Smooth muscle cell (in vitro differentiated cells): ENCODE data around the gene SLAMF1. TPM values are rescaled to one million over a fixed set of nuclear protein-coding genes. Genes with fewer than 3 reads are reported as not detected.

Experiments
- DNase-seq: peaks from one replicate; lab custom pipeline; 2025; ENCODE audit not compliant: unreplicated experiment; lab: John Stamatoyannopoulos, UW
- H2AFZ ChIP-seq: fragments of 200-600 bp; sonication (generic); 2 replicates; pipeline ENCODE4 v1.6.0; 2016; ENCODE audit warnings: antibody characterized with exemption, low read depth, mild to moderate bottlenecking
- H3F3A ChIP-seq: fragments of 200-600 bp; sonication (generic); 2 replicates; pipeline ENCODE4 v1.6.0; 2017; ENCODE audit warnings: antibody characterized with exemption, low read depth
- H3K27ac ChIP-seq: fragments of 200-600 bp; sonication (generic); 2 replicates; pipeline ENCODE4 v1.5.1; 2016; ENCODE audit warnings: low read depth, mild to moderate bottlenecking
- H3K27me3 ChIP-seq: fragments of 200-600 bp; sonication (generic); 2 replicates; pipeline ENCODE4 v1.6.1; 2016; ENCODE audit warnings: low read depth, mild to moderate bottlenecking
- H3K36me3 ChIP-seq: fragments of 200-600 bp; sonication (generic); 2 replicates; pipeline ENCODE4 v1.5.1; 2016; ENCODE audit warnings: low read depth
- H3K4me1 ChIP-seq: fragments of 200-600 bp; sonication (generic); 2 replicates; pipeline ENCODE4 v1.5.1; 2016; ENCODE audit warnings: low read depth
- H3K4me2 ChIP-seq: fragments of 200-600 bp; sonication (generic); 2 replicates; pipeline ENCODE4 v1.6.0; 2016; ENCODE audit warnings: mild to moderate bottlenecking
- H3K4me3 ChIP-seq: fragments of 200-600 bp; sonication (generic); 2 replicates; pipeline ENCODE4 v1.5.1; 2016; ENCODE audit warnings: mild to moderate bottlenecking
- H3K79me2 ChIP-seq: fragments of 200-600 bp; sonication (generic); 2 replicates; pipeline ENCODE4 v1.6.0; 2016; ENCODE audit warnings: low read depth, mild to moderate bottlenecking
- H3K9ac ChIP-seq: fragments of 200-600 bp; sonication (generic); 2 replicates; pipeline ENCODE4 v1.6.0; 2016; ENCODE audit warnings: low read depth
- H3K9me3 ChIP-seq: fragments of 200-600 bp; sonication (generic); replicated peaks from 2 replicates; pipeline ENCODE4 v1.5.1; 2016; ENCODE audit warnings: low read depth
- H4K20me1 ChIP-seq: fragments of 200-600 bp; sonication (generic); 2 replicates; pipeline ENCODE4 v1.6.0; 2016; ENCODE audit warnings: low read depth
- CTCF ChIP-seq: fragments of 200-600 bp; sonication (generic); IDR thresholded peaks from 2 replicates; pipeline ENCODE4 v1.5.1; 2017; ENCODE audit warnings: borderline replicate concordance, mild to moderate bottlenecking, antibody characterized with exemption; ENCODE audit not compliant: insufficient read depth, poor library complexity, severe bottlenecking
- WGBS: methylation state at CpG from one replicate; pipeline ENCODE4 v1.1.7; 2016; ENCODE audit warnings: low lambda C conversion rate; 5-methylcytosine and 5-hydroxymethylcytosine counted together
- polyA plus RNA-seq: library from polyadenylated mRNA; unstranded; fragments of >200 nt; fragmentation: Nextera tagmentation; extraction: Ambion mirVana; gene quantifications from 2 replicates; pipeline ENCODE4 v1.2.1, GENCODE V29; 2016
- total RNA-seq: library from RNA; depleted of rRNA; stranded (reverse); fragments of >200 nt; gene quantifications from 2 replicates; pipeline ENCODE4 v1.2.3, GENCODE V29; 2014

The SLAMF1 gene
- total and polyA plus RNA-seq, 2 experiments from 2014 or later, result not detected

DNA sequence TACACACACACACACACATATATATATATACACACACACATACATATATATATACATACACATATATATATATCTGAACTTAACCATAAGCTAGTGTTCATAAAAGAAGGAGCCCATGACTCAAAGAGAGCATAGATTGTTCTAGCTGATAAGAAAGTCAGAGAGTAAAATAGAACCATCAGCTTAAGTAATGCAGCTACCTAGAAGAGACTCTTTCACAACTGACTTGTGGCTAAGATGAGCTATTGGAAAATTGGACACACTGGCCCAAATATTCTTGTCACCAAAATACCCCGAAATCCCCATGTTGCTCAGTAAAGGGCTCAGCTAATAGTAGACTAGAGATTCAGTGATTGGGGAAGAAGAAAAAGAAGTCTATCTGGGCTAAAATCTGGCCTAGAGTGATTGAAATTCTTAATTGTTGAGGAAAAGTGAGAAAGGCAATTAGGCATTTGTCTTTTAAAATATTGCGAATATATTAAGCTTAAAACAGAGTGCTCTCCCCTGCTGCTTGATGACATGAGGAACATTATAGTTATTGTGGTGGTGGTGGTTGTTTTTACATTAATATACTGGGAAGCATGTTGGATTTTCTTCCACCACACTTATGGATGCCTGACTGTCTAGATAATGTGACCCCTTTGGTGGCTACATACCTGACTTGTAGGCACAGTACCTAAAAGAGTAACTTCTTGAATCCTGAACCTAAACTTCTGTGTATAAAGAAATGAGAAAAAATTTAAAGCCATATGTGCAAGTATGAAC, 6.3 kb downstream of the SLAMF1 start:
- DNase-seq, result no peak
- 93% methylated on average over 2 of the region's 2 CpGs for WGBS
- H3K4me2 ChIP-seq, result no peak overlapping the region

GRCh38 chr1:160639652-160640051, 7.2 kb downstream of the SLAMF1 start:
- no peak overlapping the region for H3K27ac ChIP-seq
- no peak for DNase-seq
- H3K79me2 ChIP-seq, result no peaks in the 10 kb centered on the region
- H4K20me1 ChIP-seq, result no peaks in the 10 kb centered on the region
- H3F3A ChIP-seq, result no peaks in the 10 kb centered on the region
- no peaks in the 10 kb centered on the region for H3K36me3 ChIP-seq
- H3K4me1 ChIP-seq, result no peaks in the 10 kb centered on the region
- no peaks in the 10 kb centered on the region for H3K27me3 ChIP-seq
- TF ChIP-seq CTCF, result no peak
- WGBS, result 64% methylated on average over 3 of the region's 3 CpGs
- H3K9me3 ChIP-seq, result no peaks in the 10 kb centered on the region
- H3K9ac ChIP-seq, result no peak overlapping the region
- H3K4me3 ChIP-seq, result no peak overlapping the region
- no peak overlapping the region for H3K4me2 ChIP-seq
- no peak overlapping the region for H2AFZ ChIP-seq

More for the DNA sequence above, 6.3 kb downstream of the SLAMF1 start:
- TF ChIP-seq CTCF, result no peak
- Histone ChIP-seq H2AFZ (no peak overlapping the region), H3K4me1 (no peaks in the 10 kb centered on the region), H3K4me3 (no peak overlapping the region), H3K27ac (no peak overlapping the region), H3K9ac (no peak overlapping the region), H3K36me3 (no peaks in the 10 kb centered on the region), H3F3A (no peaks in the 10 kb centered on the region), H4K20me1 (no peaks in the 10 kb centered on the region), H3K9me3 (no peaks in the 10 kb centered on the region), H3K27me3 (no peaks in the 10 kb centered on the region), H3K79me2 (no peaks in the 10 kb centered on the region)

- H3K27ac ChIP-seq, result no peak overlapping the region
- no peaks in the 10 kb centered on the region for H3F3A ChIP-seq
- no peaks in the 10 kb centered on the region for H3K79me2 ChIP-seq
- TF ChIP-seq CTCF, result no peak
- H4K20me1 ChIP-seq, result no peaks in the 10 kb centered on the region
- no peaks in the 10 kb centered on the region for H3K36me3 ChIP-seq
- no peak overlapping the region for H3K4me3 ChIP-seq
- H3K4me2 ChIP-seq, result no peak overlapping the region
- H3K9ac ChIP-seq, result no peak overlapping the region
- no peak overlapping the region for H2AFZ ChIP-seq
- 95% methylated on average over 6 of the region's 6 CpGs for WGBS
- no peaks in the 10 kb centered on the region for H3K4me1 ChIP-seq
- H3K9me3 ChIP-seq, result no peaks in the 10 kb centered on the region
- no peaks in the 10 kb centered on the region for H3K27me3 ChIP-seq
- no peak for DNase-seq
Measured at GRCh38 chr1:160638926-160639325, 7.9 kb downstream of the SLAMF1 start.

GRCh38 chr1:160638540-160638857, 8.3 kb downstream of the SLAMF1 start:
- H3F3A ChIP-seq, result no peaks in the 10 kb centered on the region
- H3K9ac ChIP-seq, result no peak overlapping the region
- no peaks in the 10 kb centered on the region for H4K20me1 ChIP-seq
- no peak overlapping the region for H3K4me3 ChIP-seq
- no peaks in the 10 kb centered on the region for H3K79me2 ChIP-seq
- no peaks in the 10 kb centered on the region for H3K4me1 ChIP-seq
- H3K9me3 ChIP-seq, result no peaks in the 10 kb centered on the region
- H3K36me3 ChIP-seq, result no peaks in the 10 kb centered on the region
- no peak overlapping the region for H2AFZ ChIP-seq
- WGBS, result 95% methylated on average over 3 of the region's 3 CpGs
- no peak overlapping the region for H3K27ac ChIP-seq
- no peaks in the 10 kb centered on the region for H3K27me3 ChIP-seq
- no peak for TF ChIP-seq CTCF
- H3K4me2 ChIP-seq, result no peak overlapping the region
- no peak for DNase-seq
